Smooth muscle cell of the brain vasculature (primary cell): ENCODE results near the gene CDH6.
"Not testable (repeated sequence)": the region's sequence is repeated elsewhere in the genome, so short reads cannot be mapped to it uniquely, and the experiment has no call there.

Source experiments
- DNase-seq: peaks from one replicate; pipeline ENCODE4 v3.0.0-alpha.2; 2012; ENCODE audit warnings: low read depth, low spot score

CDH6 gene

DNA sequence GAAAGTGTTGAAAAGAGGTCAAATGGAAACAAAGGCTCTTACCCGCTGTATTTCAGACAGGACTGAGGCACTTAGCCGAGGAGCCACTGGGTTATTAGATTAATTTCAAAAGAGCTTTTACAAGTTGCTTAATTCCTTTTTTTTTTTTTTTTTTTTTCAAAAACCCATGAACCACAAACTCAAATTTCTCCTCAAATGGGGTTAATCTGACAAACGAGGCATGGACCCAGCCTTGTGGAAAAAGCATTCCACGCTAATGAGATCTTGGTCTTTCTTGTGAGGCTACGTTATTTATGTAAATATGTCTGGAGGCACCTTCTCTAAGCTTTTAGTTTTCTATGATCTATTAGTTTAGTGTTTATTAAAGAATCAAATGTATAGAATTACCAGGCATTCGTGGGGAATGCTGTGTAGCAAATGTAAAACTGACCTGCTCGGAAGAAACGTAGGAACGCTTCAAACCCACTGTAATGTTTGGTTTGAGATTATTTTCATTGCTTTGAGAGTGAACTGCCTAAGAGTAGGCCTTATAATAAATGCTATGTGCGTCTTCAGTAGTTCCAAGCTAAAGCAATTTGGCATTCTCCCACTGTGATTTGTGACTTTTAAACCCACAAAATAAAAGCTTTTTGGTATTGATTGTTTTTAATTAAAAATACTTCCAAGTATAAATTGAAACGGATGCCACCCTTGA lies 134.7 kb downstream of the CDH6 start:
- no peak for DNase-seq

DNA sequence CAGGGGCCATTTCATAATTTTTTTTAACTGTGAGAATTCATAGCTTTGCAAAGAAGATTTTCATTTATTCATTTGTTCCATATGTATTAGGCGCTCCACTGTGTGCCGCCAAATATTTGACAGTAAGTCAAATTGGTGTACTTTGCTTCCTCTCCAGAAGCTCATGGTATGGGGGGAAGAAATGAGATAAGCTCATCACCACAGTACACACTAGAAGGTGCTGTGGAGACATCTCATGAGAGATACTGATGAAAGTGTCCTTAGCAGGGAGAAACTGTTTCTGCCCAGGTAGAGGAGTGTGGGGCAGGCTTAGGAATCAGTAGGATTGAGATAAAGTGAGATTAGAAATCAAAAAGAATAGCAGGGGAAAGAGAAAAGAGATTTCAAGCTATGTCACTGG lies 136.2 kb downstream of the CDH6 start:
- no peak for DNase-seq

DNA sequence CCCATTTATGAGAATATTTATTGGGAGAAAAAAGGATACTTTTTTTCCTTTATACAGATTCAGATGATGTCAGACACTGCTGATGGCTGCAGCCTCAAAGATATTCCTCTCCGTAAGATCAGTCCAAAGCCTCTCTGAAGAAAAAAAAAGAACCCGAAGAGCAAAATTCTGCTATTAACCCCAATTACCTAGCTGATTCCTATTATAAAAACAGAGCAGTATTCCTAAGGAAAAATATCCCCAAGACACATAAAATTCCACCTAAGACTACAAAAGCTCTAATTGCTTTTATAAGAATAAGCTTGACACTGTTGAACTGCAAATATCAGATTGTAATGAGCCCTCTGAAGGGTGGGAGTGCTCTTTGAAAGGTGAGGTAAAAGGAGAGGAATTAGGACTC lies 138.7 kb downstream of the CDH6 start:
- DNase-seq = no peak

DNA sequence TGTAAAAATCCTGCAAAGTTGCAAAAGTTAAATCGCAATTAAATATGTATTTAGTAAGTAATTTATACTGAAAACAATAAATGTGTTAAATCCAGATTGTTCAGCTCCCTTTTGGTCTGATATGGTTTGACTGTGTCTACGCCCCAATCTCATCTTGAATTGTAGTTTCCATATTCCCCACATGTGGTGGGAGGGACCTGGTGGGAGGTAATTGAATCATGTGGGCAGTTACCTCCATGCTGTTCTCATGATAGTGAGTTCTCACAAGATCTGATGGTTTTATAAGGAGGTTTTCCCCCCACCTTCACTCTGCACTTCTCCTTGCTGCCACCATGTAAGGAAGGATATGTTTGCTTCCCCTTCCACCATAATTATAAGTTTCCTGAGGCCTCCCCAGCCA lies 140.0 kb downstream of the CDH6 start:
- no peak for DNase-seq

DNA sequence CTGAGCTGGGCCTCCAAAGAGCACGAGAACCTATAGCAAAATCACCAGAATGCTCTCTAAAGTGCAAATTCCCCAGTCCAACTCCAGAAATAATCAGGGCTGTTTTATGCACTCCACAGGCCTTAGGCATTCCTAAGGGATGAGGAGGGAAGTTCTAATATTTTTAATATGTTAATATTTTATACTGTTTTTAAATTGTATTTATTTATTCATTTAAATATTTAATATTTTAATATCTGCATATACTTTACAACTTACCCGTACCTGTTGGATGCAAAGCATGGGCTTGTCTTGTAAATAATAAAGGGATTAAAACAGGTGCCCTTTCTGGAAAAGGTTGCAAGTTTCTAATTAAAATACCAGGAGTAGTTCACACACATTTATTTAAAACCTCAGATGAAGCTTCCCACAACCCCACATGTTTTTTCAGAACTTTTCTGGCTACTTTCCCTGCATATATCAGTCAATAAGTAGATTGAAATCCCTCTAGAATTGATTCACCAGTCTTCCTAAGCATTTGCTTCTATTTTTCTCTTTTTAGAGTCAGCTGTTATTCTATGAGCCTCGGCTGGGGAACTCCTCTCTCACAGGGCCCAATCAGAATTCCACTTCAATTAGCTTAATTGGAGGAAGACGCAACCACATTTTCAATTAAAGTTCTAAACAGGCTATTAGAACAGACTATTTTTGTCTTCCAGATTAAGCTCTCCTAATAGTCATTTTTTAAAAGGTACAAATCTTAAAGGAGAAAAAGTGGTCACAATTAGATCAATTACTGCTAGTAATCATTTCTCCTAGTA lies 140.8 kb downstream of the CDH6 start:
- DNase-seq = no peak

DNA sequence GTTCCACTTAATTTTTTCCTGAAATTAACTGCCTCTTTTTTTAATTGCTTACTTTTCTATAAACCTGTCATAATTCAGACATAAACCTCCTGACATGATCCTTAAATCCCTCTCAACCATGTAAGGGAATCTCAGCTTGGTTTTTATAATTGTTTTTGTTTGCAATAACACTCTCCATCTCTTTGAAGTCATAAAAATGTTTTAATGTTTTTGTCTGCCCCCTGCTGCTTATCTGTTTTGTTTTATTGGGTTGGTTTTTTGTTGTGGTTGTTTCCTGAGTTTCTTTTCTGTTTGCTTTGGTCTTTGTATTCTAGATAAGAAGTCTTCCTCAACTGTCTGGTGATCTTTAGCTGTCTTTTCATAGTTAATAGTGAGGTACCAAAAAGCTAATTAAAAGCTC lies 142.0 kb downstream of the CDH6 start:
- DNase-seq = no peak

DNA sequence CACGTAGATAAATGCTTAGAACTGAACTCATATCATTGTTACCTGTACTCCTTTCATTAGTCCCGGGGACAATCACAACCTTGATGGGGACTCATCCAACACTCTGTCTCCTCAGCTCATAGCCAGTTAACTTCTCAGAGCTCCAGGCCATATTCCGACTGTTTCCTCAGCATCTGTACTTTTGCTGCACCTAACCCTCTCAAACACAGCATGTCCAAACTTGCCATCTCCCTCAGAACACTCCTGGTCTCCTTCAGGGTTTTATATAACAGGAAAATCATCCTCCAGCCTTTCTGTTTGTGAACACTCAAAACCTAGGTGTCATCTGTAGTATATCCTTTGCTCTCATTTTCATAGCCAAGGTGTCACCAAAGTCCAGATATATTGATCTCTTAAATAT lies 150.5 kb downstream of the CDH6 start:
- DNase-seq = no peak

DNA sequence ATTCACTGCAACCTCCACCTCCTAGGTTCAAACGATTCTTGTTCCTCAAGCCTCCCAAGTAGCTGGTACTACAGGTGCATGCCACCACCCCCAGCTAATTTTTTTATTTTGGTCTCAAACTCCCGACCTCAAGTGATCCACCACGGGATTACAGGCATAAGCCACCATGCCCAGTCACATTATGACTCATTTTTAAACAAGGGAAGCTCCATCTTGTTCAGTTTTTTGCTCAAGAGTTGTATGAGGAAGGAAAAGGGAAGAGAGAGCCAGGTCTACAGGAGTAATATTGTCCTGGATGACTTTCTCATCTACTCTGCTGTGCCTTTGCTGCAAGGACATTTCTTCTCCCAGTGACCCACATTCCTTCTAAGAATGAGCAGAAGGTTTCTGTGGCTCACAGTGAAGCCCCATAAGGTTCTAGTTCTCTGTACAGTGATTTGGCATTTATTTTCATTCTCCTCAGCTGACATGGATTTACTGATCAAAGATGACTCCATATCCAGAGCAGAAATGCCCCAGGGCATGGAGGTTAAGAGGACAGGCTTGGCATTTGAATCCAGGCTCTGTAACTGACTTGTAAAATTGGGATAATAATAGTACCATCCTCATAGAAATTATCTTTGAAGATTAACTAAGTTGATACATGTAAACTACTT lies 153.5 kb downstream of the CDH6 start:
- DNase-seq = no peak

DNA sequence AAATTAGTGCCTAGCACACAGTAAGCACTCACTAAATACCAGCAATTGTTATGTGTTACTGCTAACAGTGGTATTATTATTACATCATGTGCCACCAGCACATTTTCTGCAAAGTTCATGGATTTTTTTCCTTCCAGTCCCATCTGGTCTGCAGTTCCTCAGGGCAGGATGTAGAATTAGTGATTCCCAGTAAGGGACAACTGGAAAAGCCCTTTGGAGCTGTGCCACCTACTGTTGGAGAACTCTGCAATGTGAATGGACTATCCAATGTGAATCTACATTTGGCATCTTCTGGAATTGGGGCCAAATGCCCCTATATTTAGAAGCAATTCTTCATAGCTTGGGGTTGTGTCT lies 154.0 kb downstream of the CDH6 start:
- DNase-seq = no peak

DNA sequence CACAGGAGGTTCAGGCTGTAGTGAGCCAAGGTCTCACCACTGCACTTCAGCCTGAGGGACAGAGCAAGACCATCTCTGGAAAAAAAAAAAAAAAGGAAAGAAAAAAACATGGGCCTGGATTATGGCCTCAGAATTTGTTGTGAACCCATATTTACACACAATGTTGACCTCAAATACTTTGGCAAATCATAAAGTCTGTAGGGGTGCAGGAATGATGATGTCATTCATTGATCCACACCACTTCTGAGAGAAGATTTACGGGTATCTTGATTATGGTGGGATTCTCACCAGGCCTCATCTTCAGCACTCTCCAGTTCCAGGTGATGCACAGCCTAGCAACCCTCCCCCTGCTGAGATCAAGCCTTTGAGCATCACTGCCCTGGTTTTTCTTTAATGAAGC lies 156.9 kb downstream of the CDH6 start:
- no peak for DNase-seq

DNA sequence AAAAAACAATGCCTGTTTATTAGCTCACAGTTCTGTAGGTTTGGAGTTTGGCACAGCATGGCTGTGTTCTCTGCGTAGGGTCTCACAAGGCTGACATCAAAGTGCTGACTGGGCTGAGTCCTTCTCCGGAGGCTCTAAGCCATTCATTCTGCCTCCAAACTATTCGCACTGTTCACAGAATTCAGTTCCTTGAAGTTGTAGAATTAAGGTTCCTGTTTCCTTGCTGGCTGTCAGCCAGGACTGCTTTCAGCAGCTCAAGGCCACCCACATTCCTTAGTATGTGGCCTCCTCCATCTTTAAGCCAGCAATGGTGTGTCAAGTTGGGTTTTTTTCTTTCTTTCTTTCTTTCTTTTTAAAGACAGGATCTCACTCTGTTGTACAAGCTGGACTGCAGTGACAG lies 161.9 kb downstream of the CDH6 start:
- no peak for DNase-seq

DNA sequence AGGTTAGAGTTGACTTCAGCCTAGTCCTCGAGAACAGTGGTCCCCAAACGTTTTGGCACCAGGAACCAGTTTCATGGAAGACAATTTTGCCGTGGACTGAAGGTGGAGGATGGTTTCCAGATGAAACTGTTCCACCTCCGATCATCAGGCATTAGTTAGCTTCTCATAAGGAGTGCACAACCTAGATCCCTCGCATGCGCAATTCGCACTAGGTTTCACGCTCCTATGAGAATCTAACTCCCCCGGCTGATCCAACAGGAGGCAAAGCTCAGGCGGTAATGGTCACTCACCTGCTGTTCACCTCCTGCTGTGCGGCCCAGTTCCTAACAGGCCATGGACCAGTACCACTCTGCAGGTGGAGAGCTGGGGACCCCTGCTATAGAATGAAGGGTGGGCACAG lies 163.6 kb downstream of the CDH6 start:
- no peak for DNase-seq

DNA sequence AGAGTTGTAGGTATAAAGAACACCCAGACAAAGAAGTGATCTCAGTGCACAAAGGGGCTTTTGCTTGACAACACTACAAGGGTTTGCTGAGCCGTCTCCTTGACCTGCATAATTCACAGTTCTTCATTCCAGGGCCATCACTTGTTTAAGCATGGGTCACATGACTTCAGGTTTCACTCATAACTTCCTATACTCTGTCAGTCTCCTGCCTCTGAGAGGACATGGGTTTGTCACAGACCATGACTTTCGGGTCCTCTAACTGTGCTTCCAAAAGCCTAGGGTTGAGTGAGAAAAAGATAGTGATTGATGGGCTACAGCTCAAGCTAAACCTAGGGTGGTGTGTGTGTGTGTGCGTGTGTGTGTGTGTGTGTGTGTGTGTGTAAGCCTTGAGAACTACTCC lies 166.4 kb downstream of the CDH6 start:
- DNase-seq = no peak

DNA sequence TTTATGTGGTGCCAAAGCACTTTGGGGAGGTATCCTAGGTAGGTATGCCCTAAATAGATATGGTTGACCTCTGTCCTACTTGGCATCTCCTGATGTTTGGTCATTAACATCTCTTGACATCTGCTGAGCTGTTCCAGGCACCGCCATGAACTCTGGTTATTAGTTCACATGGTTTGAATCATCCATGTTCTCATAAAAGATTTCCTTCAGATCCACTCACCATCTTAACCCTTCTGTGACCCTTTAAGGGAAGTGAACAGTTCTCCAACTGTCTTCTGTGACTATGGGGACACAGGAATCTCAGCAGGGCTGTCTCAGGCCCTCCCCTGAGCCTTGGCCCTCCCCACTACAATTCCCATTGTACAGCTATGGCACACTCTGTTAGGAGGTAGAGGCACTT lies 167.7 kb downstream of the CDH6 start:
- DNase-seq = no peak

DNA sequence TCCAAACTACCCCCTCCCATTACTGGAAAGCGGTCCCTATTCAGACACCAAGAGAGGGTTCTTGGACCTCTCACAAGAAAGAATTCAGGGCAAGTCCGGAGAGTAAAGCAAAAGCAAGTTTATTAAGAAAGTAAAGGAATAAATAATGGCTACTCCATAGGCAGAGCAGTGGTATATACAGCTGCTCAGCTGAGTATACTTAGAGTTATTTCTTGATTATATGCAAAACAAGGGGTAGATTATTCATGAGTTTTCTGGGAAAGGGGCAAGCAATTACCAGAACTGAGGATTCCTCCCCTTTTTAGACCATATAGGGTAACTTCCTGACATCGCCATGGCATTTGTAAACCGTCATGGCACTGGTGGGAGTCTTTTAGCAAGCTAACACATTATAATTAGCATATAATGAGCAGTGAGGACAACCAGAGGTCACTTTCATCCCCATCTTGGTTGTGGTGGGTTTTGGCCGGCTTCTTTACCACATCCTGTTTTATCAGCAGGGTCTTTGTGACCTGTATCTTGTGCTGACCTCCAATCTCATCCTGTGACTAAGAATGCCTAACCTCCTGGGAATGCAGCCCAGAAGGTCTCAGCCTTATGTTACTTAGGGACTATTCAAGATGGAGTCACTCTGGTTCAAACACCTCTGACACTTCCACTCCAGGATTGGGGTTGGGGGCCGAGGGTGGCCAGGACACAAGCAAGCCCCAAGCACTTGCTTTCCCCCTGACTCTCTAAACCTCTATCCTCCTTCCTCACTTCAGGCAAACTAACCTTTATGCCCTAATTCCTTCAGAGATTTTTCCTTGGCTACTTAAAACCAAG lies 168.4 kb downstream of the CDH6 start:
- DNase-seq = not testable (repeated sequence)

DNA sequence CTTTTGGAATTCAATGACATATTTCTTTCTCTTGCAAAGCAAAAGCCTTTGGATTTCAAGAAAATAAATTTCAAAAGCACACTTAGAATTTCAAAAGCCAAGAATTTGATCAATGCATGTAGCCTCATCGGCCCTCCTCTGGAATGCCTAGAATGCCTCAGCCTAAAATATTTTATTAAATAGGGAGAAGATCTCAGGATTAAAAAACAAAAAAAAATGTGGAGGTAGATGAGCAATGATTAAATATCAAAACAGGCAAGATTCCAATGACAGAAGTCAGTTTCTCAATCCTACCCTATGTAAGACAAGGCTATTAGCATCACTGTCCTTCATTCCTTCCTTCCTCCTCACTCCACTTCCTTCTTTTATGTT lies 169.0 kb downstream of the CDH6 start:
- no peak for DNase-seq

DNA sequence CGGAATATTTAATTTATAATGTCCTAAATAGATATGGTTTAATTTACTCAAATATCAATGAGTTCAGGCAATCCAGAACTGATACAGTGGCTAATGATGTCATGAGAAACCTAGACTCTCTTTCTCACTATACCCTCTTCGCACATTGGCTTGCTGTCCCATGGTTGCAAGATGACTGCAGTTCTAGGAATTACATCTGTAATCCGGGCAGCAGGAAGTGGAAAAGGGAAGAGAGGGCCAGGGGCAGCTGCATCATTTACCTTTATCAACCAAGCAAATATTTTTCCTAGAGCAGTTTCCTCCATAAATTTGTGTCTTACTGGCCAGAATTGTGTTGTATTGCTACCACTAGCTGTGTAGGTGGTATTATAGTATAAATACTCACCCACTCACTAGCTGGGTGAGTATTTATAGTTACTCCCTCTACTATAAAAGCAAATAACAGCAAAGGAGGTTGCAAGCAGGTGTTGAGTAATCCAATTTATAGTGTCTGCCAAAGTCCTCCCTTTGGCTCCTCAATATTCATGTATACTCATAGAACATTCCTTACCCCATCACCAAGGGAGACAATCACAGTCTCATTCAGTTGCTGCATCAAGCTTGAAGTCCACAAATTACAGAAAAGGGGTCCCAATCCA lies 169.6 kb downstream of the CDH6 start:
- DNase-seq = no peak

DNA sequence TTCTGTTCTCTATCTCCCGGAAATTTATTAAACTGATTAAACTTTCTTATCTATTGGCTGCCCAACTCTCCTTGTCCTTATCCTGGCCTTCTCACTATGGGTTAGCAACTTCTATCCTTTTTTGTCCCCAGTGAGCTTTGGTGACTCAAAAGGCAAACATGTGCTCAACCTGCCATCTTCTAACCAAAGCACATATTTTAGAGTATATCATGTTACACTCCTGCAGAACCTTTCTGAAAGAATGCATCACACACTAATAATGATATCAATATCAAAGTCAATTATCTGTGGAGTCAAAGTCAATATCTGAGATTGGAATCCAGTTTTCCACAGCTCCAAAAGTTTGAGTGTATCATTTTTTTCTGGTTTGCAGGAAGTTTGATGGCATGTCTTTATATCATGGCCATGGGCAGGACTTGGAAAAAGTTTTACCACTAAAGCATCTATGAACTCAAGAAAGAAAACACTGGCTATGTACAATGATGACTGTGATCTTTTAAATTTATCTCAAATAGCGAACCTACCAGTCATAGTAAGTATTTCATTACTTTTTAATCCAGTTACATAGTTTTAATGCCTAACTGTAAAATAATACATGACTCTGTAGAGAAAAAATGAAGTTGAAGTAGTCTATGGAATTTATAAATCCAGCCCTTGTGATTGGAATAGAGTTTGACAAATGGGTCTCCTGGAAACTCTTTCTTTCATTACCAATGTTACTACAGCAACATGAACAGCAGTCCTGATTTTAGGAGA lies 171.6 kb downstream of the CDH6 start:
- no peak for DNase-seq

DNA sequence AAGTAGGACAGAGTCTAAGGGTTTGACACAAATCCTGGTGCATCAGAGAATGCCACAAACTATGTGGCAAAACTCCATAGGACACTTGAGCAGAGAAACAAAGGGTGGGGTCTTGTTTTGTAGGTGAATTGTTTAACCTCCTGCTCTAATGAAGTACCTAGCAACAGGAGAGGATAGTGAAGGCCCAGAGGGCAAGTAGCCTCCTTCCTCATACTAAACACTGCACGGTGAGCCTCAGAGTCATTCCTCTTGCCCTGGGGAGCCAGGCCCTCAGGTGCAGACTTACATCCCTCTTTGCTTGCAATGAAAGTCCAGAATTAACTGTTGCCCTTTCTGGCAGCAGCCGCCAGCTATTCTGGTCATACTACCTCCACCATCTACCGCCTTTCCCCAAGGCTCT lies 172.3 kb downstream of the CDH6 start:
- no peak for DNase-seq

DNA sequence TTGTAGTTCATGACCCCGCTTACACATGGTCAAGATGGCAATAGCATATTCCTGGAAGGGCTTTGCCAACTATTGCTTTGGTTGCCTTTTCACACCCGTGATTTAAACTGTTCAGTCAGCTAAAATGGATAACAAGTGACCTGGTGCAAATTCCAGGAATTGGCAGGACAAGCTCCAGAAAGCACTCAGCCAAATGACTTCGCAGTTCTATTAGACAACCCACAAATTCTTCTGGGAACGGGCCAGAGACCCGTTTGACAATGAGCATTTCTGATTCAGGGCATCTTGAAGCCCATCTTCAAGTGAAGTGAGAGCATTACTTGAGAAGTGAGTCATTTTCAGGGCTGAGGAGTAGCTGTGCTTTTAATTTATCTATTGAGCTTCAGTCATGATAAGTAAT lies 173.5 kb downstream of the CDH6 start:
- no peak for DNase-seq

DNA sequence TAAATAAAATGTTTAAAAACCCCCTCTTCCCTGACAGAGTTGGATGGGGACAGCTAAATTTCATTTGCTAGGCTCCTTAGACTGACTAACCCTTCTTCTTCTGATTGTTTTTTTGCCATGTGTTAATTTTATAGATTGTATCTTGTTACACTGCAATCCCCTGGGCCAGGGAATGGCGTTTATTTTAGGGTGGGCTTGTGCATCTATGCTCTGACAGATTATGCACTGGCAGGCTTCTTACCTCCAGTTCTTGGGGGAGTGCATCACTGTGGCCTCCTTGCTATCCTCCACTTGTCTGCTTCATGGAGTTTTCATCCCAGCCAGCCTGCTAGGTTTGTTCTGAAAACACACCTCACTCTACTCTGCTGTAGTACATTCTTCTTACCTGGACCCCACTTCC lies 178.6 kb downstream of the CDH6 start:
- no peak for DNase-seq
